Measurements from ENCODE around the gene AGTRAP.

AGTRAP gene

DNA sequence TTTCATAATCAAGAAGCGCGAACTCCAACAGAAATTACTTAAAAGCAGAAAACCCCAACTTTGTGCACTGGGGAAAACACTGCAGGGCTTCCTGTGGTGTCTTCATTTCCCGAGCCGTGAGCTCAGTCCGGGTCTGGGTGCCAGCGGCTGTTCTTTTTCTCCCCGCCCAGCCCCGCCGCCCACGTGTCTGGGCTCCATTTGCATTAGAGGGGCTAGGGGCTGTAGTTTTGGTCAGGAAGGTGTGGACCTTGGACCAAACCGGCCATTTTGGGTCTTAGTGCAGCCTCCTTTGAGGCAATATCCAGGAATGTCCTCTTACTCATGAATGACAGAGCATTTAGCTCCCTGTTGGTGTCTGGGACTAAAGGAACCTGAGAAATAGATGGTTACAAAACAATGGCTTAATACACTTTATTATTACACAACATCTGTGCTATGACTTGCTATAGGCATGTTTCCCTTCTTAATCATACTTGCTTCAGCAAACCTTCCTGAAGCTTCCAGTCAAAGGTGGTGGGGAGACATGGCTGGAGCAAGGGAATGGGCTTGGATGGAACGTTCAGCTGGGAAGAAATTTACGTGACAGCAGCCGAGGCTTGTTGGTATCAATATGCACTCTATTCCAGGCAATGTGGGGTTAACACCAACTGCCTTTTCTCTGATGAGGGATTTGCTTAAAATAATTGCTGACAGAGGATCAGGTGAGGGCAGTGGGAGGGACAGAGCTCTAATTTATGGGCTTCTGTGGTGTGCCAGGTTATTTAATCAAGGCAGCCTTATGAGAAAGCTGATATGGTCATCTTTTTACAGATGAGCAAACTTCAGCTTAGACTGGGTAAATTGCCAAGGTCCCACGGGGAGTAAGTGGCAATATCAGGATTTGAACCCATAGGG is 1.1 kb downstream of the AGTRAP start:
- DNase-seq = peak; percentile 54

DNA sequence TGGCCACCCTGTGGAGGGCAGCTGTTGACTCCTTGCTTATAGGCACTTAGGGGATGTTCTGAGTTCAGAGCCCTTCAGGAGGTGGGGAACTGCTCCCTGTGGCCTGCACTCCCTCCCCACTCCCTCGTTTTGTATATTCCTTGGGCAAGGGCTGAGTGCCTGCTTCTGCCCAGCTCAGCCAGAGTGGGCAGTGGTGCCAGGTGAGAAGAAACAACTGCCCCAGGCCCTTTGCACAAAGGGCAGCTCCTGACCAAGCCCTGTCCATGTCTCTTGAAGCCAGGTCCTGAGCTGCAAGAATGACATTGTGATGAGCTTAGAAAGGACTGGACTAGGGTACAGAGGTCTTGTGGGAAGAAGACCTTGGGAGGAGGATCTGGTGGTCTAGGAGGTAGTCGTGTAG is 2.2 kb downstream of the AGTRAP start:
- DNase-seq = no peak

DNA sequence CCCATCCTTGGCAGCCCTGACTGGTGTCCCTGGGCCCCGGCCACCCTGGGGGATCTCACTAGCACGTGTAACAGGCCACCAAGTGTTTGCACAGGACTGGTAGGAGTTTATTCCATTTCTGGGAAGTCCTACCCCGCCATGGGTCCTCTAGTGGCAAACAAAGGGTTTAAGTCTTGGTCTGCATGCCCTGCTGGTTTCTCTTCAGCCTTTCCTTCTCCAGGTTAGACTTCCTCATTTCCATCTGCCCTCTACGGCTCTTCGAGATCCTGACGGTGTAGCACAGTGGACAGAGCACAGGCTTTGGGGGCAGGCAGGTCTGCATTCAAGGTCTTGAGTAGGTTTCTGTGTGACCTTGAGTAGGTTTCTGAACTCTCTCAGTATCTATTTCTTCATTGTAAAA is 2.8 kb downstream of the AGTRAP start:
- no peak for DNase-seq

DNA sequence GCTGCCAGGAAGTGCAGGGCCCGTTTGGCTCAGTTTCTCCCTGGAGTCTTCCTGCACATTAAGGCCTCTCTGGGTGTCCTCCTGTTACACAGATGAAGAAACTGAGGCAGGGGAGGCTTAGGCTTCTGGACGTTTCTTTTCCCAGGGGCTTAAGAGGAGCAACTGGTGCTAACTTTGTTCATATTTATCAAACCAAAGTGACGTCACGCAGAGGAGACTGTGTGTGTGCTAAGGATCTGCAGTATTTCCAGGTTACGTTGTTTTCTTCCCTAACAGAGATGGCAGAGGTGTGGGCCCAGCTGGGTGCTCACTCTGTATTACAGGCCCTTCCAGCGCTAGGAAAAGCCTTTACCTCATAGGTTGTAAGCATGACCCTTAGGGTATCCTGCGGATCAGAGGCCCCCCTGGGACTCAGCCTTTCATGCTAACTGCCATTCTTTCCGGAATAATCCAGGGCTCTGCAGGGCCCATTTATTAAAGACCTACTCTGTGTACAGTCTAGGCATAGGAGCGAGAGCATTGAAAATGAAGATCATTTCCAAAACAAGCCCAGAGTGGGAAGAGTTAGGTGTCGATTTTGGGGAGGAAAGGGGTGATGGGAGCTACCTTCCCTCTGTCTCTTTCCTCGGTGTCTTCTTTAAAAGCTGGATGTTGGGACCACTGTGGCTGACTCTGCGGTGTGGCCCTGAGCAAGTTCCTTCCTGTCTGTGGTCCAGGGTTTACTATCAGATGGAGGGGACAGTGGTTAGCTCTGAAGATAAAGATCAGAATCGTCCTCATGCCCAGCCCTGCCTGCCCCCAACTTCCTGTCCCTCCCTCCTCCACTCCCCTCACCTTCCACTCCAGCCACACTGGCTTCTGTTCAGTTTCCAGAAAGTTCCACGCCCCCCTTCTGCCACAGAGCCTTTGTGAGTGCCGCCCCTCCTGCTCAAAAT is 4.6 kb downstream of the AGTRAP start:
- peak; percentile 67 for DNase-seq

GRCh38 chr1:11741482-11741881 is 5.5 kb downstream of the AGTRAP start:
- DNase-seq = no peak

DNA sequence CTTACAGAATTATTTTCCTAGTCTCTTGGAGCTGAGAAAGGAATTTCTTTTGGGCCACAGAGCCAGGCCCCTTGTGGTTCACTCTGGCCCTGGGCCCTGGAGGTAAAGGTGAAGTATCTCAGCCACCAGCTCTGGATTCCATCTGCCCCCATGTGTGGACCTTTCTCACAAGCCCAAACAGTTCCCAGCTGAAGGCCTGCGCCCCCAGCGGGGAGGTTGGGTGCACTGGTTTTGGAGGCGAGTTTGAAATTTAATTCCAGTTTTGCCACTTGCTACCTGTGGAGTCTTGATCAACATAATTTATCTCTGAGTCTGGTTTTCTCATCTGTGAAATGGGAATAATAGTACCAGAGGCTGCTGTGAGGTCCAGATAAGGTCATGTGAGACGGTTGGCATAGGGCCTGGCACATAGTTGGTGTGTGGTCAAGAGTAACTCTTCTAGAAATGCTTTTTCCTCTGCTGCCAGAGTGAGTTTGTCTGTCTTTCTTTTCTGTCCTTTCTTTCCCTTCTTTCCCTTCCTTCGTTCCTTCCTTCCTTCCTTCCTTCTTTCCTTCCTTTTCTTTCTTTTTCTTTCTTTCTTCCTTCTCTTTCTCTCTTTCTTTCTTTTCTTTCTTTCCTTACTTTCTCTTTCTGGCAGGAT is 6.1 kb downstream of the AGTRAP start:
- DNase-seq = no peak

GRCh38 chr1:11744287-11744686 is 8.4 kb downstream of the AGTRAP start:
- DNase-seq = no peak

DNA sequence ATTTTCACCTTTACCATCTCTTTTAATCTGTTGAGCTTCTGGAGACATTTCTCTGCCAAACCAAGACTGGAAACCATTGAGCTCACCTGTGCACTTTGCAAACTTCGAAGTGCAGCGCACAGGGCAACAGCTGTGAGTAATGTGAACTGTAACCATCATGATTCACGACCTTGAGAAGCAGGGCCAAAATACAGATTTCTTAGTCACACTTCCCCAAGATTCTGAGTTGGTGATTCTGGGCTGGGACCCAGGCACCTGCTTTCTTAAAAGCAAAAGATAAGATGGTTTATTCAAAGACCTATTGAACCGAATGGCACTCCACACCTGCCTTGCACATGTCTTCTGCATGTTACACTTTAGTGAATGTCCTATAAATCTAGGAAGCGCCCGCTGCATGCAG is 10.2 kb downstream of the AGTRAP start:
- no peak for DNase-seq

DNA sequence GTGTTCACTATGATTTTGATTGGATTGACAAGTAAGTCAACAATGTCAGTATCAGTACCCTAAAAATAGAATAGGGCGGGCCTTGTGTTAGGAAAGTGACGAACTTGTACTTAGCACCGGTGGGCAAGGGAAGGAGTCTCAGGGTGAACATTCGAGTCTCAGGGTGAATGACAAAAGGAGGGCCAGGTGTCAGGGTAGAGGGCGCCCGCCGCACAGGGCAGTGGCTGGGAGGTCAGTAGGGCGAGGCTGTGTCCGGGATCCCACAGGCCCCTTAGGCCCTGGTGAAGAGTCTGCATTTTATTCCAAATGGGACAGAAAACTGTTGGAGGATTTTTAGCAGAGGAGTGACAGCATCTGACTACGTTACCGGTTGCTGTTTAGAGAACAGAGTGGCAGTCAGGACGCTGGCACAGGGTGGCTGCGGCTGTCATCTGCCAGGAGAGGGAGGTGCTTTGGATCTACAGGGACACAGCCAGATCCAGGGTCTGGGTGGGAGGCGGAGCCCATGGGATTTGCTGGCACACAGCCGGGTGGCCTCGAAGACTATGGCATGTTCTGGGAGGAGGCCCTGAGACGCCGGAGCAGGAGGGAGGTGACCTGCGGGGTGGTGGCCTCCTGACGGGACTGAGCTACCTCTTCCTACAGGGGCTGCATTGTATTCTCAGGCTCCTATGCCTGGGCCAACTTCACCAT is 11.0 kb downstream of the AGTRAP start:
- no peak for DNase-seq

GRCh38 chr1:11748294-11749202 is 12.6 kb downstream of the AGTRAP start:
- no peak for DNase-seq

GRCh38 chr1:11749203-11749689 is 13.3 kb downstream of the AGTRAP start:
- DNase-seq = peak; percentile 28

DNA sequence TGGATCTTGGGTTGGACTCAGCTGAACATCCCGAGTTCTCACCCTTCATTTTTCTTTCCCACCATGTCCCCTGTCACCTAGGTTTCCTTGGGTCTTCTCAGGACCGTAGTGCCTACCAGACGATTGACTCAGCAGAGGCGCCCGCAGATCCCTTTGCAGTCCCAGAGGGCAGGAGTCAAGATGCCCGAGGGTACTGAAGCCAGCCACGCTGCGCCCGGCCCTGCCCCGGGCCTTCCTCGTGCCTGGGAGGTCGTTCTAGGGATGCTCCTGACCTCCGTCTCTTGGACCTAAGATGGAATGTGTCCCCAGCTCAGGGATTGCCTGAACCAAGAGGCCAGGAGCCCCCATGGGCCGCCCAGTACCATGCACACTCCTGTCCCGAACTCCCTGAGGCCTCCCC is 14.1 kb downstream of the AGTRAP start:
- no peak for DNase-seq

DNA sequence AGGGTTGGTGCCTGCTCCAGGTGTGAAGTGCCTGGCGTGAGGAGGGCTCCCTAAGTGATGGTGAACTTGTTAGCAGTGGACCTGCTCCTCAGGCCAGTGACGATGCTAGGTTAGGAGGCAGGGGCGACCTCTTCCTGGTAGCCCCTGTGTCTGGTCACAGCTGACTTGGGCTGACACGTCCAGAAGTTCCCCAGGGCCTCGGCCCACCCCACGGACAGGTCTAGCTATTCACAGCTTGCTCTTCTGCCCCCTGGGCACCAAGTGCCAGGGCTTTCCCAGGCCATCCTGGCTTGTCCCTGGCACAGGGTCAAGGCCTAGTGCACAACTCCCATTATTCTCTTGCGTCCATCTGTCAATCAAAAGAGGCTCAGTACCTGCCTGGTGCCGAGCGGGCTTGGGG is 15.2 kb downstream of the AGTRAP start:
- DNase-seq = no peak

GRCh38 chr1:11752359-11753088 is 16.6 kb downstream of the AGTRAP start:
- DNase-seq = no peak

DNA sequence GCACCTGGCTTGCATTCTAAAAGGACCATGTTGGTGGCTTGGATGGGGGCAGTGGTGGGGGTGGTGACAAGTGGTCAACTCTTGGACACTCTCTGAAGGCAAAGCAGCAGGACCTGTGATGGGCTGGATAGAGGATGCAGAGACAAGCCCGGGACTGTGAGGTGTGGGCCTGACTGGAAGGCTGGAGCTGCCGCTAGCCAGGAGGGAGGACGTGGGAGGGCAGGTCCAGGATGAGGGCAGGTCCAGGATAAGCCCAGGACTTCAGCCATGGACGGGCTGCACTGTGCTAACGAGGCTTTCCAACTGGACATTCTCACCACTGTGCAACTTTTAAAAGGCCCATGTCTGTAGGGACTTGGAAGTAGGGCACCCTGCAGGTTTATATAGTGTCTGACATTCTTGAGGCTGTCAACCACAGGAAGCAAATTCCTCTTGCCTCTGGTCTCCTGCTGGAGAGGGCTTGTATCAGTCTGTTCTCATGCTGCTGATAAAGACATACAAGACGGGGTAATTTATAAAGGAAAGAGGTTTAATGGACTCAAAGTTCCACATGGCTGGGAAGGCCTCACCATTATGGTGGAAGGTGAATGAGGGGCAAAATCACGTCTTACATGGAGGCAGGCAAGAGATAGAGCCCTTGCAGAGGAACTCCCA is 17.7 kb downstream of the AGTRAP start:
- DNase-seq = no peak

- DNase-seq = no peak
Measured at GRCh38 chr1:11757047-11757446, 21.1 kb downstream of the AGTRAP start.

DNA sequence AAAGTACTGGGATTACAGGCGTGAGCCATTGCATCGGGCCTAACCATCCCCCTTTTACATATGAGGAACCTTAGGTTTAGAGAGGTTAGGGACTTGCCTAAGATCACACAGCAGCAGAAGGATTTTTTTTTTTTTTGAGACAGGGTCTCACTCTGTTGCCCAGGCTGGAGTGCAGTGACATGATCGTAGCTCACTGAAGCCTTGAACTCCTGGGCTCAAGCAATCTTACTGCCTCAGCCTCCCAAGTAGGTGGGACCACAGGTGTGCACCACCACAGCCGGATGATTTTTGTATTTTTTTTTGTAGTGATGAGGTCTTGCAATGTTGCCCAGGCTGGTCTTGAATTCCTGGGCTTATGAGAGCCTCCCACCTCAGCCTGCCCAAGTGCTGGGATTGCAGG is 23.9 kb downstream of the AGTRAP start:
- no peak for DNase-seq

DNA sequence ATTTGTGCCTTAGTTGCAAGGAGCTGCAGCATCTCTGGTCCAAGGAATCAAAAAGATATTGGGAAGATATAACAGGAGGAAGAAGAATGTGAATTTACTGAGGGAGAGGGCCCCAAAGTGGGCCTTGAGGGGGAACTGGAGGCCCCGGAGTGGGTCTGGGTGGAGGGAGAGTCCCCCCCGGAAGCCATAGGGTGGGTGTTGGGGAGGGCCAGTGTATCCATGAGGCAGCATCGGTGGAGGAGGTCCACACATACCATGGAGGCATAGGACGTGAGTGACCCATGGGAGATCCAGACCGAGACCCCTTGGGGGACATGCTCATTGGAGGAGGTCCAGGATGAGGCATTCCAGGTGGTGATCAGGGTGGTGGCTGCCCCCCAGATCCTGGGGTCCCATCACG is 25.3 kb downstream of the AGTRAP start:
- DNase-seq = no peak

DNA sequence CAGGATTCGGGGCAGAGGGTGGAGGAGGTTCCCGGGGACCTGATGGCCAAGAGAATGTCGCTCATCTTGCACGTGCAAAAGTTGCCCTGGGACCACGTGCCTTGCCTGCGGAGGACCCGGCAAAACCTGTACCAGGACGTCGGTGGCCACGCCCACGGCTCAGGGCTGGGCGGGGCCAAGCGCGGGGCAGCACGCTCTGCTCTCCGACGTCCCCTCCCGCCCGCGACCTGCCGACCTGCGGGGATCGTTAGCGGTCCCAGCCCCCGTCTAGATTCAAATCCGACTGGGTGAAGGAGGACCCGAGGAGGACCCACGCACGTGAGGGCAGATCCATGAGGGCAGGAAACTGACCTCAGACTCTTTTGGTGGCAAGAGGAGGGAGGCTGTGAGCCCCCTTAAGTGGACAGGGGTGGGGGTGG is 26.1 kb downstream of the AGTRAP start, which contains the start of gene C1orf167:
Gene C1orf167, plus strand, starts transcription at position 206 of the 419 bp plus-strand sequence. CDS start 2,208 bp downstream, outside the sequence.
- peak; percentile 24 for DNase-seq

- no peak for DNase-seq
Measured at GRCh38 chr1:11764115-11764514, 28.2 kb downstream of the AGTRAP start.
